Tongue (tissue), 2 donors: ENCODE results near the gene BLVRA. TPM values are rescaled to one million over a fixed set of nuclear protein-coding genes. Genes with fewer than 3 reads are reported as not detected.
A peak's percentile ranks its signal among the peaks of the same experiment; 100 is the strongest.

ENCODE experiments used
- DNase-seq: peaks from one replicate; pipeline ENCODE4 v3.0.0-alpha.2; 2015
- total RNA-seq: library from RNA; depleted of rRNA; stranded (reverse); fragments of >200 nt; gene quantifications from one replicate; pipeline ENCODE4 v1.2.3, GENCODE V29; 2014

Gene BLVRA
- total RNA-seq, 1 donor from 2014 or later: 25.0 TPM

DNA sequence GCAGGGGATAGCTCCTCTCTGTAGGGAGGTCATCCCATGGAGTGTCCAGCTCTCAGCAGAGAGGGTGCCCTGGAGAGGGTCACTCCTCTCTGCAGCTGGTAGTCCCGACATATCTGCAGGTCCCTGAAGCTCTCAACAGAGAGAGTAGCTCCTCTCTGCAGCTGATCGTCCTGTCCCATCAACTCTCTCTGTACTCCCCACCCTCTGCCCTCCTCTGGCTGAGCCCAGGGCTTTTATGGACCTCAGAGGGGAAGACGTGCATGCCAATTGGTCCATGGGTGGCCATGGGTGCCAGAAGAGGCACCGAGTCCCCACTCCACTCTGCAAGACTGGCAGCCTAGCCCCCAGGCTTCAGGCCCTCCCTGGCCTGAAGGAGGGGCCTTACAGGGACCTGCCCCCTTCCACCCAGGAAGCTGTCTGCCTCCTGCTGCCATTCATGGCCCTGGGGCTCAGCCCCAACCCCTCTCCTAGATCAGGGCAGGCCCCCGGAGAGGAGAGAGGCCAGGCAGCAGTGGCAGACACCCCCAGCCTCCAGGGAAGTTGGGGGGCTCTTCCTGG is 9.0 kb upstream of the BLVRA start:
- no peak for DNase-seq

GRCh38 chr7:43750016-43750887 is 8.2 kb upstream of the BLVRA start:
- peak; percentile 94 for DNase-seq

DNA sequence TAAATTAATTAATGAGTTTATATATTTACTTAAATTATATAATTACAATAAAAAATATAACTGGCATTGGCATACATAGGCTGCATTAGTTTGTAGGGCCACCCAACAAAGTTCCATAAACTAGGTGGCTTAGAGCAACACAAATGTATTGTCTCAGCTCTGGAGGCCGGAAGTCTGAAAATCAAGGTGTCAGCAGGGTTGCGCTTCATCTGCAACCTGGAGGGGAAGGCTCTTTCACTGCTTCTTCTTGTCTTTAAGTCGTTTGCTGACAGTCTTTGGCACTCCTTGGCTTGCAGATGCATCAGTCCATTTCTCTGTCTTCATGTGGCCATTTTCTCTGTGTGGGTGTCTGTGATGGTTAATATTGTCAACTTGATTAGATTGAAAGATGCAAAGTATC is 6.1 kb upstream of the BLVRA start:
- no peak for DNase-seq

- no peak for DNase-seq
Observed at GRCh38 chr7:43753271-43753810, 5.1 kb upstream of the BLVRA start.

DNA sequence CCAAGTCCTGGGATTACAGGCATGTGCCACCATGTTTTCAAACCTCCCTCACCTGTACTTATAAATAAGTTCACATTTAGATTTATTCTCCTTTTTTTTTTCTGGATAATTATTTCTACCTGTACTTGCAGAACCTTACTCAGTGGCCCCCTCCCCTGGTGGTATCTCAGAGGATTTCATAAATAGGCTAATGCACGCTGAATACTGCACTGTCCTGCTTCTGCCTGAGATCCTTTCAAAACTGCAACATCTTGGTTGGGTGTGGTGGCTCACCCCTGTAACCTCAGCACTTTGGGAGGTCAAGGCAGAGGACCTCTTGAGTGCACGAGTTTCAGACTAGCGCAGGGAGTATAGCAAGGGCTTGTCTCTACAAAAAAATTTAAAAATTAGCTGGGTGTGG is 4.6 kb upstream of the BLVRA start:
- no peak for DNase-seq

- DNase-seq: no peak
Observed at GRCh38 chr7:43754596-43754995, 3.9 kb upstream of the BLVRA start.

DNA sequence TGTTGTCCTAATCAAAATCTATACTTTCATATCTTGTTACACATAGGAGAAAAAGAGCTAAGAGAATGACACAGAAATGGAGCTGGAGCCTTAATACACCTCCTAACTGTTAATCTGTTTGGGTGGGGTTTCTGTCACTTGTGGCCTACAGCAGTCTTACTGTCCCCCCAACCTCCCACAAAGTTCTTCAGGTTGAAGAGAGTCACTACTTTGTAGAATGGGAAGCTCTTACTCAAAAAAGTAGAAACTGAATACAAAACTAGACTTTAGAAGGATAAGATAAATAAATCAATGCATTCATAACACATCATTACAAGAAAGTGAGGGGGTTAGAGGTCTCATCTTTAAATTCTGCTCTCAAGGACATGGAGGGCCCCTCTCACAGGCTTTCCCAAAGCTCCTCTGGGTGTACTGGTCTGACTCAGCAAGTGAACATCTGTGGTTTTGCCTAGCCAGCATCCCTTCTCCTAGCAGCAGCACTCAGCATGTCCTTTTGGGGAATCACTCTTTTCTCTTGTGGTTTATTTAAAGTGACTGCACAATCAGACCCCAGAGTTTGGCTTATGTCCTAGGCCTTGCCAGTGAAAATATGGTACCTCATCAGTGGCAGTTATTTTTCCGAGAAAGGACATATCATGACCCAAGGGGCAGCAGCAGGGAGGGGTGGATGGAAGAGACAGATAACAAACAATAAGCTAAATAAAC is 2.0 kb upstream of the BLVRA start:
- no peak for DNase-seq

GRCh38 chr7:43757073-43757720 is 1.3 kb upstream of the BLVRA start:
- no peak for DNase-seq

DNA sequence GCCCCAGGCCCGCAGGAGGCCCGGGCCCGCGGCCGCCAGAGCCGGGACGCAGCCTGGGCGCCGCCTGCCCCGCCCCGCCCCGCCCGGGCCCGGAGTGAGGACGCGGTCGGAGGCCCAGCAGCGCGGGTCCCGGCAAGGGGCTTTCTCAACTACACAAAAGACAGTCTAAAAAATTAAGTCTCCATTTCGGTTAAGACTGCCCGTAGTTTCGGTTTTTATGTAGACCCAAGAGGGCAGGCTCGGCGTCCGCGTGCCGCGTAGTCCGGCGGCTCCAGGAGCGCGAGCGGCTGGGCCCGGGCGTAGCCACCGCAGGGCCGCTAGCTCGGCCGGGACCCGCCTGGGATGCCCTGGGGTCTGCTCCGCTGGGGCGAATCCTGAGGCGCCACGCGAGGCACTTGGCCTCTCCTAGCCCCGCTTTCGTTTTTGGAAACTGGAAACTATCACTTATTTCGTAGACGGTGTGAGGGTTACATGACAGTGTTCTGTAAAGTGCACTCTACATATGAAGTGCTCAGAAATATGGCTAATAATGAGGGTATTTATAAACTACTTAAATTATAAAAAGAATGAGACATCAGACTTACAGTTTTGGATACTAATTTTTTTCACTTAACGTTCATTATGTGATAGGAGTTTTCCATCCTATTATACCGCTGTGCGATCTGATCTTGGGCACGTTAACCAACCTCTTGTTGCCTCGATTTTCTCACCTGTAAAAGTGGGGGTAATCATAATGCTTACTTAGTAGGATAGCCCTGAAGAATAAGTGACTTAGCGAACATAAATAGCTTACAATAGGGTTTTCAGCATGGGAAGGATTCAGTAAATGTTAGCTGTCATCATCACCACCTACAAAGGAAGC is 573 bp downstream of the BLVRA start:
- DNase-seq: peak; percentile 69

GRCh38 chr7:43760861-43761260 is 2.4 kb downstream of the BLVRA start:
- DNase-seq: no peak

DNA sequence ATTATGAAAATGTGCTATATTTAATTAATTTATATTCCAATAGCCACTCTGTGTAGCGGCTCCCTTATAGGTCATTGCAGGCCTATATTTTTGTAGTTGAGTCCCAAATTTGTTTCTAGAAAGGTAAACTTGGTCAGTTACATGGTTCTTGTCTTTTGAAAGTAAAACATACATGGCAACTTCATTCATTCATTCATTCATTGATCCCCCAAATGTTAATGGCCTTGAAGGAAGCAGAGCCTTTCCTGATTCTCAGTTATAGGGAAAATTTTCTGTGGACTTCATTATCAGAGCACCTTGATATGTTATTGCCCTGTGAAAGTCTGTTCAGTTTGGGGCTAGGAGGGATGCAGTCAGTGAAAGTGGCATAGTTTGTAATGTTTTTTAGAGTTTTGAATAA is 2.9 kb downstream of the BLVRA start:
- no peak for DNase-seq

DNA sequence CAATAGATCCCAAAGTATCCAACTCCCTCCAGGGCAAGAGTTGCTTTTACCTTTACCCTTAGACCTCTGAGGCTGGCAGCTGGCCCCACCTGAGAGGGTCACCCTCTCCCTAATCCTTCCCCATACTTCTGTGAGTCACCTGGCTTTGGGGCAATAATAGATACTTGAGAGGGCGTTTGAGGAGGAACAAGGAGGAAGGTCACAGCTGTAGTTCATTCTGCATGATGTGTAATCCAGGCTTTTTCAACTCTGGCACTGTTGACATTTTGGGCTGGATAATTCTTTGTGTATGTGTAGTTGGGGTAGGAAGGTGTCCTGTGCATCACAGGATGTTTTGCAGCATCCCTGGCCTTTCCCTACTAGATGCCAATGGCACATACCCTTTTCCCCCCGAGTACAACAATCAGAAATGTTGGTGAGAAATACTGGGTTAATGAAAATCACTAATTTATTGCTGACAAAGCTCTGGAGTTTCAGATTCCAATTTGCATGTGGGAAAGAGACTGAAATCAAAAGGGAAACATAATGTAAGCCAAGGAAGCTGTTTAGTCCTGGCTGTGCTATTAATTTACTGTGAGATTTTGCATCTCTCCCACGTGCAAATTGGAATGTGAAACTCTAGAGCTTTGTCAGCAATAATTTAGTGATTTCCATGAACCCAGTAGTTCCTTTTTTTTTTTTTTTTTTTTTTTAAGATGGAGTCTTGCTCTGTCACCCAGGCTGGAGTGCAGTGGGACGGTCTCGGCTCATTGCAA is 3.6 kb downstream of the BLVRA start:
- no peak for DNase-seq

- no peak for DNase-seq
Observed at GRCh38 chr7:43763183-43763582, 4.7 kb downstream of the BLVRA start.

GRCh38 chr7:43764039-43764761 is 5.7 kb downstream of the BLVRA start:
- DNase-seq: peak; percentile 41

DNA sequence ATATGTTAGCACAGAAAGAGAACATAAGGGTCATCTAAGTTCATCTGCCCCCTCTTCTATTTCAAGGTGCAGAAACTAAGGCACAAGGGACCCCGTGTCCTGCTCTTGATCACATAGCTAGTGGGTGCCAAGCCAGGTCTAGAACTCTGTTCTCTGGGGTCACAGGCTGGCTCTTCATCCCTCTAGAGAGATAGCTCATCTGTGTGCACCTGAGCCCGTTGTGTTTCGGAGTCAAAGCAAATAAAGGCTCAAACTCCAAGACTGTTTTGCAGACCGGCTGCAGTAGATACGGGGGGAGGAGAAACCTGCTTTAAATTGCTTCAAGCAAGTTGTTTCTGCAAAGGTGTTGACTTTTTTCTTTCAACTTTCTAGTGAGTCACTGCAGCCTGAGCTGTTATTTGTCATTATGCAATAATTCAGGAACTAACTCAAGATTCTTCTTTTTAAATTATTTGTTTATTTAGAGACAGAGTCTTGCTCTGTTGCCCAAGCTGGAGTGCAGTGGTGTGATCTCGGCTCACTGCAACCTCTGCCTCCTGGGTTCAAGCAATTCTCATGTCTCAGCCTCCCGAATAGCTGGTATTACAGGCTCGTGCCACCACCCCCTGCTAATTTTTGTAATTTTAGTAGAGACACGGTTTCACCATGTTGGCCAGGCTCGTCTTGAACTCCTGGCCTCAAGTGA is 6.5 kb downstream of the BLVRA start:
- no peak for DNase-seq

DNA sequence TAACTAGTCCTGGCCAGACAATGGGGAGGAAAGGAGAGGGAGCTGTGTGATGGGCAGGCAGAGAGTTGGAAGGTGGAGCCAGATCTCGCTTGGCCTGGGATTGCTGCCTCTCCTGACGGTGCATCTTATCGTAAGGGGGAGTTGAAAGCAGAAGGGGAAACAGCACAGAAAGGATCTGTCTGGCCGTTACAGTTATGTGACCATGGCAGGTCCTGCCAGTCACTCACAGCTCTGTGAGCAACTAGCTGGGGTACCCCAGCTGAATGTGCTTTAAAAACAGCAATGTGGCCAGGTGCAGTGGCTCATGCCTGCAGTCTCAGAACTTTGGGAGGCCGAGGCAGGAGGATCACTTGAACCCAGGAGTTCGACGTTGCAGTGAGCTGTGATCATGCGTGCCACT is 8.1 kb downstream of the BLVRA start:
- no peak for DNase-seq

DNA sequence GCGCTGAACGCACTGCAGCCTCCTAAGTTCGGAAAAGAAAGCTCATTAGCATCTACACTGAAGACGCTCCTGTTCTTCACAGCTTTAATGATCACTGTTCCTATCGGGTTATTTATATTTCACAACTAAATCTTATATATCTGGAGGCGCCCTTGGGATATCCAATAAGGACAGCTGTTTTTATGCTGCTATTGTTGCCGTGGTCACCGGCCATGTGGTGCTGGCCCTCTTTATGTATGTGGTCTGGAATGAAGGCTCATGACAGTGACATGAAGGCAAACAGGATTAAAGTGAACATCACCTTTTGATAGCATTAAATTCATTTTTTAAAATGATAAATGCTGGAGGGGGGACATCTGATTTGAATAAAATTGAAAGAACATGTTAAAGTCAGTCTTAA is 8.8 kb downstream of the BLVRA start:
- DNase-seq: peak; percentile 28

DNA sequence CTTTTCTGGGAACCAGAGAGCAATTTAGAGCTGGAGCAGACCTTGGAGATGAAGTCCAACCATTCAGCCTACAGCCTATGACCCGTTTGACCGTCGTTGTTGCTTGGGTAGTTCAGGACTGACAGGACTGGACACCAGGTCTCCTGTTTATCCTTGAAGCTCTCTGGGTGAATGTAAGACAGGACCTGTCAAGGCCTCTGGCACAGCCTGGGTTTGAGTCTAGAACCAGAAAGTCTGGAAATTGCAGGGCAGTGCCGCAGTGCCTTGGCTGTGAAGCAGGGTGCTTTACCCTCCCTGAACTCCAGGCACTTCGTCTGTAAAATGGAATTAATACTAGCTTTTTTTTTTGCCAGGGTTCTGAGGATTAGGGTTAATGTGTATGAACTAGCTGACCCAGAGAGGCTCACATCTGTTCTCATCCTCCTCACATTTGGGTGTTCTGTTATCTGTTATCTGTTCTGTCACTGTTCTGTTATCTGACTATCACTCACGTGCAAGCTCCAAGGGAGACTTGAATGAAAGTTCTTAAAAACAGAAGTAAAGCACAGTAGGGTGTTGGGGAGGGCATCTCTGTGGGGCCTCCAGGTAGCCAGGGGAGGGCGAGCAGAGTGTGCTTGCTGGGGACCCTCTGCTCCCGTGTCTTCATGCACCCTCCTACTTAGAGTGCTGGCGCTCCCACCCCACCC is 9.9 kb downstream of the BLVRA start:
- no peak for DNase-seq

- DNase-seq: no peak
Observed at GRCh38 chr7:43768887-43769272, 10.4 kb downstream of the BLVRA start.
